GM18505 (cell line): ENCODE results near the gene SRRM4.
"Not testable (repeated sequence)": the region's sequence is repeated elsewhere in the genome, so short reads cannot be mapped to it uniquely, and the experiment has no call there.

Experiments used
- ATAC-seq: cut with Tn5 transposase; IDR thresholded peaks from one replicate; pipeline ENCODE4 v1.9.1; 2021; ENCODE audit not compliant: unreplicated experiment
- POLR2A ChIP-seq: IDR thresholded peaks from 4 replicates; pipeline ENCODE4 v1.6.1; 2011; ENCODE audit warnings: borderline replicate concordance; ENCODE audit not compliant: insufficient read depth, insufficient read length; ENCODE audit errors: extremely low read depth

Gene SRRM4

DNA sequence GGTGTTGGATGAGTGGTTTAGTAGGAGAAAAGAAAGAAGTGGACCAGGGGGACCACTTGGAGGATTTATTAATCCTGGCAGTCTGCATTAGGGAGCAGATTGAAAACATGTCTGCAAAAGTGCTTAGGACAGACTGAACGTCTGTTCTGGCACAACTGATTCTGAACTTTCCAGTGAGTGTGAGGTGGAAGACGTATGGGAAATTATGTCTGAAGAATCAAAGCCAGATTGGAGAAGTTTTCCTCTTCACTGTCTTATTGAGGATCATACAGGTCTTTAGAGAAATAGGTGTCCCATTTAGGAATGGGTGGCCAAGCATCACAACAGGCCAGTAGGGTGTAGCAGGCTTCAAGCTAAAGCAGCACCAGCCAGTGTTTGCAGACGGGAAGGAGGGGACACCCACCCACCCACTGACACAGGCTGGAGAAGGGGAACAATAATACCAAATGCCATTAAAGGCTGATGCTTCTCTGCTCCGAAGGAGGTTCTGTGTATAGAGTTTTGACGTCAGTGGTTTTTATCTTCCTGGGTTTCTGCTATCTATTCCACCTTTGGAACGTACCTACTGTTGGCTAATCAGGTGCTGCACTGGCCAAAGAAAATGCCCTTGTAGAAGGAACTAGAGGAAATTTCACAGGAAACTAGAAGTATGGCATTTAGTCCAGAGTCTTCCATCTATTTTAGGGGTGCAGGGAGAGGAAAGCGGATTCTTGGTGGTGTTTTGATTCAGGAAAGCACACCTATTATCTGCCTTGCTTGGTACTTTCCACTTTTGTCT lies 1.8 kb downstream of the SRRM4 start:
- ATAC-seq: no peak
- no peak for TF ChIP-seq POLR2A

- no peak for ATAC-seq
- no peak for TF ChIP-seq POLR2A
Observed at GRCh38 chr12:118984161-118984943, 3.0 kb downstream of the SRRM4 start.

- no peak for TF ChIP-seq POLR2A
- no peak for ATAC-seq
Observed at GRCh38 chr12:118986050-118986449, 4.7 kb downstream of the SRRM4 start.

DNA sequence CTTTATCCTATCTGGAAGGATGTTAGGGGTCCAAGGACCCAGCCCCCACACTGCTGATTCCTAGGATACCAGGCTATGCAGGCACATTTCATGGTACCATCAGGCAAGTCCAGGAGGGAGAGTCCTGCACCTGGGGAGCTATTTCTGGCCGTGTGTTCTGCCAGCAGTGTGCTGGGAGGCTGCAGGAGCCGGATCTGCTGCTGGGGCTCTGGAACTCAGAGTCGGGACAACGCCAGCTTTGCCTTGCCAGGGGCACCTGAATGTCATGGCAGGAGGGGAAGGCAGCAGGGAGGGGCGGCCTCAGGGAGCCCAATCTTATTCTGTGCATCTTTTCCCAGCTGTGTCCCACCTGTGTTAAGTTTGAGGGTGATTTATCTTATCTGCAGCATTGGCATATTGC lies 17.8 kb downstream of the SRRM4 start:
- no peak for ATAC-seq
- no peak for TF ChIP-seq POLR2A

GRCh38 chr12:119005085-119005484 lies 23.7 kb downstream of the SRRM4 start:
- ATAC-seq: no peak
- TF ChIP-seq POLR2A: no peak

DNA sequence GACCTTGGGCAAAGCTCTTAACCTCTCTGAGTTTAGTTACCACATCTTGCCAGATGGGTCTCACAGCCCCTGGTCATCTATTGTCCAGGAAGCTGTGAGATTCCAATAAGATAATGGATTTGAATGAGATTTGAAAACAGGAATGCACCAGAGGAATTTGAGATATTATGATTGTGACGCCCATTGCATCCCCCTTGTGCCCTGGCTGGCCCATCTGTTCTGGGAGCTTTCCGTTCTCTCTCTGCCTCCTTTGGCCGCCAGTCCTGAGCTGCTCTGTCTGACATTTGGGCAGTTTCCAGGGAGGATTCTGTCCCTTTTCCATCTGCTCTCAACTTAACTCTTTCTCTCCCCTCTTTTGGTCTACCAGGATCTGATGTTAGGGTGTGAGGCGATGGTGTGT lies 24.6 kb downstream of the SRRM4 start:
- TF ChIP-seq POLR2A: no peak
- ATAC-seq: no peak

GRCh38 chr12:119006746-119007145 lies 25.4 kb downstream of the SRRM4 start:
- TF ChIP-seq POLR2A: no peak
- no peak for ATAC-seq

- not testable (repeated sequence) for ATAC-seq
Observed at GRCh38 chr12:119008273-119008672, 26.9 kb downstream of the SRRM4 start.

GRCh38 chr12:119008691-119009221 lies 27.4 kb downstream of the SRRM4 start:
- ATAC-seq: no peak
- TF ChIP-seq POLR2A: no peak

DNA sequence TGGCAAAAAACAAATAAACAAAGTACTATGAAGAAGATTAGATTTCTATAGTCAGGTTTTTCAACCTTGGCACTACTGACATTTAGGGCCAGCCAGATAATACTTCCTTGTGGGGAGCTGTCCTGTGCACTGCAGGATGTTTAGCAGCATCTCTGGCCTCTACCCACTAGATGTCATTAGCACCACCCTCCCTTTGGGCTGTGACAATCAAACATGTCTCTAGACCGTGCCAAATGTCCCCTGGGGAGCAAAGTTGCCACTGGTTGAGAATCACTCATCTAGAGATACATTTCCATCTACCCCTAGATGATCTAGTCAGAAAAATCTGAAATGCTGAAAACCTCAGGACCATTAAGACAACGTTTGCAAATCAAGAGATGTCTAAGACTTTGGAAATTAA lies 29.9 kb downstream of the SRRM4 start:
- ATAC-seq: no peak
- TF ChIP-seq POLR2A: no peak

DNA sequence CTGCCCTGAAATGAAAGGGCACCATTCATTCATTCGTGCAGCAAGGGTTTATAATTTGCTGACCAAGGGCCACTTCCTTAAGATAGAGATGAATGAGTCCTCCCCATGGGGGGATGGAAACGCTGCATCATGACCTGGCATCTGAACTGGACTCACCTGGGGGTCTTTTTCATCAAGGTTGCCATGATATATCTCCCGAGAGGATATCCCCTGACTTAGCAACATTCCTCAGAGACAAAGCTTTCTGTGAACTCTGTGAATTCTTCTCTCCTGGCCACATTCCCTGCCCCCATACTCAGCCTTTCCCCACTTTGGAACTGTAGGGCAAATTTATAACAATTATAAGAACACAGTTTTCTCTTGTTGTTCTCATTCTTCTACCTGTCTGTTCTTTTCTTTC lies 30.8 kb downstream of the SRRM4 start:
- no peak for ATAC-seq
- no peak for TF ChIP-seq POLR2A

DNA sequence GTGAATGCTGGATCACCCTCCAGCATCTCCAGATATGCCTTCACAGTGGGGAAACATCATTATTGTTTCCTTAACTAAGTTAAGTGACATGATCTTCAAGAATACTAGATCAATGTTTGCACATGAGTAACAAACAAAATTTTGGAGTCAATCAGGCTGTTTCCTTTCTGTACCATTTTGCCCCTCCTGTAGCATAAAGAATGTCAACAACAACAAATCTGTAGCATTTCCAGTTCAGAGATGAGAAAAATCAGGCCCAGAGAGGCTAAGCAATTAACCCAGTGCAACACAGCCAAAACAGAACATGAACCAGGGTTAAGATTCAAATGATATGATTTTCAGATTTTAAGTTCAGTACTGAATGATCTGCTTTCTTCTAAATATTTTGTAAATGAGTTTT lies 31.7 kb downstream of the SRRM4 start:
- TF ChIP-seq POLR2A: no peak
- no peak for ATAC-seq

GRCh38 chr12:119014368-119014767 lies 33.0 kb downstream of the SRRM4 start:
- TF ChIP-seq POLR2A: no peak
- ATAC-seq: no peak

- no peak for ATAC-seq
- TF ChIP-seq POLR2A: no peak
Observed at GRCh38 chr12:119016715-119017114, 35.4 kb downstream of the SRRM4 start.
